ENCODE measurements around the gene NBAS. TPM values are rescaled to one million over a fixed set of nuclear protein-coding genes. Genes with fewer than 3 reads are reported as not detected.

Gene NBAS
- total and polyA plus RNA-seq, 10 of the 15 experiments (the other 5 are each of a cell fraction or from before 2014, with no cell fraction given) = 4.3 to 32.7 (median 20.8) TPM

DNA sequence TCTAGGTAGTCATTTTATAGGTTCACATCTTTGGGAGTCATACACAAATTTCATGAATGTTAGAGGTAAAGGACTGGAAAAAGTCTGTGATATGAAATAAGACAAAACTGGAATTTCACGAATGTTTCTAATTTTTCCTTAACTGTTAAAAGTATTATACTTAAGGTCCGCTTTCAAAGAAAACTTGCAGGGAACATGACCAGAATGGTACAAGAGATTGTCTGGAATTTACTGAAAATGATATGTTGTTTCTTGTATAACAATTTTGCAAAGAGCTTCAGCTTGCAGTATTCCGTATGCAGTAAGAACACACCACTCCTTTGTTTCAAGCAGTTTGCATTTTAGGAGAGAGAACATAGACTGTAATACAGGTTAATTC lies 32.2 kb upstream of the NBAS start:
- POLR2A ChIA-PET = no interaction called here
- Histone ChIP-seq H3K4me3 (0 out of 2 replicates have a peak overlapping the region, but pooled peaks have one; percentile 42), H2AFZ (ENCODE audit: control insufficient read depth, low read depth, low read length) (no peak overlapping the region), H3K4me2 (ENCODE audit: control insufficient read depth, insufficient read depth) (peak overlapping the region; percentile 77), H3K9me3 (replicated peaks; ENCODE audit: control insufficient read depth, insufficient read depth, low read length) (no peaks in the 10 kb centered on the region), H3K79me2 (ENCODE audit: control insufficient read depth, insufficient read depth, low read length) (peaks cover 32% of the 10 kb centered on the region), H3K27me3 (replicated peaks in 1 of 2; ENCODE audit: control insufficient read depth in 2 of 2, insufficient read depth in 2 of 2, low read length in 1 of 2) (no peaks in the 10 kb centered on the region), H3K9ac (ENCODE audit: control insufficient read depth, insufficient read depth, low read length) (no peak overlapping the region), H3K4me1 (ENCODE audit: control insufficient read depth, insufficient read depth, low read length) (no peaks in the 10 kb centered on the region; the same call in none of the 2 replicates), H4K20me1 (ENCODE audit: control insufficient read depth, insufficient read depth) (no peaks in the 10 kb centered on the region), H3K36me3 (ENCODE audit: control insufficient read depth in 2 of 2, insufficient read depth in 2 of 2, low read length in 1 of 2) (peaks cover 0 to 17% of the 10 kb centered on the region in 2 experiments; a peak in 2 of 4 replicates), H3K27ac (ENCODE audit: control insufficient read depth, insufficient read depth) (no peak overlapping the region)
- in situ Hi-C loops (cut with MboI) = no loop called here
- CTCF ChIA-PET = interaction anchor here (1.6 kb wide), 1 partner anchor 31 kb away, joined by 5 read pairs; no protein-coding TSS in a partner anchor
- no peak for DNase-seq (ENCODE audit: low read depth, low spot score)
- RAD21 ChIA-PET (ENCODE audit: unreplicated experiment) = interaction anchor here (0.6 kb wide), 1 partner anchor 145 kb away, joined by 3 read pairs; no protein-coding TSS in a partner anchor
- intact Hi-C loops (cut with micrococcal nuclease; ENCODE audit: unreplicated experiment) = no loop called here
- no peak for FAIRE-seq
- no peak for ATAC-seq
- 97% methylated on average over 3 of the region's 3 CpGs for WGBS (ENCODE audit: insufficient coverage, insufficient replicate concordance, low lambda C conversion rate, missing lambda C conversion rate)
- TF ChIP-seq, protein P1, sequence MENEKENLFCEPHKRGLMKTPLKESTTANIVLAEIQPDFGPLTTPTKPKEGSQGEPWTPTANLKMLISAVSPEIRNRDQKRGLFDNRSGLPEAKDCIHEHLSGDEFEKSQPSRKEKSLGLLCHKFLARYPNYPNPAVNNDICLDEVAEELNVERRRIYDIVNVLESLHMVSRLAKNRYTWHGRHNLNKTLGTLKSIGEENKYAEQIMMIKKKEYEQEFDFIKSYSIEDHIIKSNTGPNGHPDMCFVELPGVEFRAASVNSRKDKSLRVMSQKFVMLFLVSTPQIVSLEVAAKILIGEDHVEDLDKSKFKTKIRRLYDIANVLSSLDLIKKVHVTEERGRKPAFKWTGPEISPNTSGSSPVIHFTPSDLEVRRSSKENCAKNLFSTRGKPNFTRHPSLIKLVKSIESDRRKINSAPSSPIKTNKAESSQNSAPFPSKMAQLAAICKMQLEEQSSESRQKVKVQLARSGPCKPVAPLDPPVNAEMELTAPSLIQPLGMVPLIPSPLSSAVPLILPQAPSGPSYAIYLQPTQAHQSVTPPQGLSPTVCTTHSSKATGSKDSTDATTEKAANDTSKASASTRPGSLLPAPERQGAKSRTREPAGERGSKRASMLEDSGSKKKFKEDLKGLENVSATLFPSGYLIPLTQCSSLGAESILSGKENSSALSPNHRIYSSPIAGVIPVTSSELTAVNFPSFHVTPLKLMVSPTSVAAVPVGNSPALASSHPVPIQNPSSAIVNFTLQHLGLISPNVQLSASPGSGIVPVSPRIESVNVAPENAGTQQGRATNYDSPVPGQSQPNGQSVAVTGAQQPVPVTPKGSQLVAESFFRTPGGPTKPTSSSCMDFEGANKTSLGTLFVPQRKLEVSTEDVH (IDR thresholded peaks at IDR 0.05; ENCODE audit: low read depth, partially characterized antibody) = no peak
- TF ChIP-seq ATF7 (IDR thresholded peaks at IDR 0.05; ENCODE audit: low read depth) = no peak
- no peak for TF ChIP-seq FOS (IDR thresholded peaks at IDR 0.05; ENCODE audit: borderline replicate concordance, extremely low read depth, insufficient read length)
- no peak for TF ChIP-seq MEF2B (IDR thresholded peaks at IDR 0.05; ENCODE audit: partially characterized antibody, poor library complexity, severe bottlenecking)
- TF ChIP-seq EGR1 (IDR thresholded peaks at IDR 0.05; ENCODE audit: borderline replicate concordance in 1 of 2, low read depth in 2 of 2, low read length in 2 of 2) = no peak
- no peak for TF ChIP-seq MYB (IDR thresholded peaks at IDR 0.05; ENCODE audit: borderline replicate concordance, low read depth, low read length)
- no peak for TF ChIP-seq CHD1 (IDR thresholded peaks at IDR 0.05; ENCODE audit: low read depth, low read length)
- TSS peak; percentile 66 for BruUV-seq (replicated peaks)
- SMC1A ChIA-PET (ENCODE audit: uncharacterized antibody, unreplicated experiment) = interaction anchor here (1.1 to 1.4 kb wide), 2 partner anchors 51 to 300 kb away, joined by 3 read pairs; no protein-coding TSS in a partner anchor

All from GM12878 (cell line).